Heart right ventricle (tissue), 16 donors: ENCODE measurements around the gene CDA. TPM values are rescaled to one million over a fixed set of nuclear protein-coding genes. Genes with fewer than 3 reads are reported as not detected.
A peak's percentile ranks its signal among the peaks of the same experiment; 100 is the strongest.

ENCODE experiments used
- ATAC-seq, 8 donors: fragments of 200-7000 bp; cut with Tn5 transposase; one replicate each; pipeline ENCODE4 v1.9.1; 2020; ENCODE audit warnings: mild to moderate bottlenecking in 8 of 8, moderate library complexity in 8 of 8, moderate number of reproducible peaks in 1 of 8
- DNase-seq, 2 donors: peaks; one replicate each; pipeline ENCODE4 v3.0.0-alpha.2; 2020
- H3K27ac ChIP-seq, 10 donors: fragments of 200-600 bp; sonication (generic) in 2 of 10; one replicate each; pipeline versions ENCODE4 v1.5.0 to v1.8.0; 2020 to 2022; ENCODE audit warnings: mild to moderate bottlenecking in 3 of 10
- H3K27me3 ChIP-seq, 7 donors: fragments of 200-600 bp; one replicate each; pipeline ENCODE4 v1.8.0; 2021 to 2022; ENCODE audit warnings: mild to moderate bottlenecking in 2 of 7
- H3K36me3 ChIP-seq, 9 donors: fragments of 200-600 bp; sonication (generic) in 1 of 9; one replicate each; pipeline versions ENCODE4 v1.5.0 to v1.8.0; 2020 to 2022; ENCODE audit warnings: mild to moderate bottlenecking in 2 of 9
- H3K4me1 ChIP-seq, 9 donors: fragments of 200-600 bp; sonication (generic) in 1 of 9; one replicate each; pipeline versions ENCODE4 v1.5.0 to v1.8.0; 2020 to 2022; ENCODE audit warnings: mild to moderate bottlenecking in 4 of 9
- H3K4me3 ChIP-seq, 10 donors: fragments of 200-600 bp; sonication (generic) in 2 of 10; one replicate each; pipeline versions ENCODE4 v1.5.0 to v1.8.0; 2020 to 2022; ENCODE audit warnings: mild to moderate bottlenecking in 7 of 10, moderate library complexity in 2 of 10
- H3K9me3 ChIP-seq, 11 donors: fragments of 200-600 bp in 10 of 11; sonication (generic) in 2 of 11; one replicate each; pipeline versions ENCODE4 v1.5.0 to v1.8.0; 2013 to 2022; ENCODE audit warnings: mild to moderate bottlenecking in 2 of 11, control low read depth in 1 of 11, moderate library complexity in 1 of 11
- WGBS, 2 donors: extraction: QIAGEN DNeasy Blood & Tissue Kit; methylation state at CpG; one replicate each; pipeline ENCODE4 v1.1.7; 2013; ENCODE audit warnings: inconsistent platforms in 1 of 2; 5-methylcytosine and 5-hydroxymethylcytosine counted together
- intact Hi-C, 10 donors: fragments of 100-400 bp; cut with DNase I; formaldehyde crosslinking; loops; one replicate each; pipeline versions ENCODE4 v1.11.1 to v1.14.2; 2022
- polyA plus RNA-seq, 2 donors: library from polyadenylated mRNA; stranded (reverse); fragments of 200-250 nt; gene quantifications; one replicate each; pipeline ENCODE4 v1.2.3, GENCODE V29; 2013
- total RNA-seq, 10 donors: library from RNA; stranded (reverse); fragmentation: NEBNext Ultra II Directional in 3 of 10; extraction: Animal tissue kit (Norgen Biotek cat#: 25700) in 3 of 10; gene quantifications; one replicate each; pipeline versions ENCODE4 v1.2.1 to v1.2.4, GENCODE V29; 2021 to 2023
- TF ChIP-seq, protein P1 (sequence below), 9 donors: fragments of 200-600 bp; sonication (generic) in 2 of 9; IDR thresholded peaks; one replicate each; pipeline versions ENCODE4 v1.5.0 to v1.8.0; 2021 to 2022; ENCODE audit warnings: antibody characterized with exemption in 9 of 9, mild to moderate bottlenecking in 5 of 9, moderate library complexity in 1 of 9
- donor health status: Arrhythmogenic right ventricular cardiomyopathy.
- donor health status: ischemic (EF 13 %, LVEDD 7.1; RV severe dilation, severe dysfunction).
- donor health status: healthy with polysubstance abuse.
- donor health status: DM: no; HTN: yes; CAD: no.
- donor health status: DM: no; HTN: no; CAD: no.
- donor health status: ischemic (EF 25% LVEDD 6.9; RV normal size, moderate dysfunction).
- donor health status: ischemic (EF 25% LVEDD 5.7; RV mildly dilated, moderate dysfunction).
- donor health status: healthy.
- donor health status: DM: yes; HTN: yes; CAD: no.
- donor health status: Ischemic cardiomyopathy.
- donor health status: ischemic (EF 35%, LVEDD 5.7; RV mildly dilated, moderate dysfunction).
- donor health status: nonischemic (EF 11% LVEDD 7.7; RV severe dilation, severe dysfunction).
- donor health status: DM: yes; HTN: yes; CAD: no.
- donor health status: PGD.
- donor health status: ischemic (EF 29% LVEDD 5.4; RV normal size, mild dysfunction).
- donor health status: nonischemic (EF 23%, LVEDD 6.1; RV moderate dilation, normal function).

CDA gene
- total and polyA plus RNA-seq, 12 donors: 0.93 to 10.3 (median 3.0) TPM

DNA sequence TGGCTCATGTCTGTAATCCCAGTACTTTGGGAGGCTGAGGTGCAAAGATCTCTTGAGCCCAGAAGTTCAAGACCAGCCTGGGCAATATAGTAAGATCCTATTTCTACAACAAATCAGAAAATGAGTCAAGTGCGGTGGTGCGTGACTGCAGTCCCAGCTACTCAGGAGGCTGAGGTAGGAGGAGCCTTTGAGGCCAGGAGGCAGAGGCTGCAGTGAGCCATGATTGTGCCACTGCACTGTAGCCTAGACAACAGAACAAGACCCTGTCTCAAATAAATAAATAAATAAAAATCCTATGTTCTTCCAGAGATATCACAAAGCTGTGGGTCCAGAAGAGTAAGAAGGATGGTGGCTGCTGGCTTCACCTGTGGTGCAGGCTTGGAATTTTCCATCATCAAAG lies 22.1 kb downstream of the CDA start:
- WGBS, 2 donors: 94 to 98% methylated on average over 2 of the region's 2 CpGs
- TF ChIP-seq, protein P1, sequence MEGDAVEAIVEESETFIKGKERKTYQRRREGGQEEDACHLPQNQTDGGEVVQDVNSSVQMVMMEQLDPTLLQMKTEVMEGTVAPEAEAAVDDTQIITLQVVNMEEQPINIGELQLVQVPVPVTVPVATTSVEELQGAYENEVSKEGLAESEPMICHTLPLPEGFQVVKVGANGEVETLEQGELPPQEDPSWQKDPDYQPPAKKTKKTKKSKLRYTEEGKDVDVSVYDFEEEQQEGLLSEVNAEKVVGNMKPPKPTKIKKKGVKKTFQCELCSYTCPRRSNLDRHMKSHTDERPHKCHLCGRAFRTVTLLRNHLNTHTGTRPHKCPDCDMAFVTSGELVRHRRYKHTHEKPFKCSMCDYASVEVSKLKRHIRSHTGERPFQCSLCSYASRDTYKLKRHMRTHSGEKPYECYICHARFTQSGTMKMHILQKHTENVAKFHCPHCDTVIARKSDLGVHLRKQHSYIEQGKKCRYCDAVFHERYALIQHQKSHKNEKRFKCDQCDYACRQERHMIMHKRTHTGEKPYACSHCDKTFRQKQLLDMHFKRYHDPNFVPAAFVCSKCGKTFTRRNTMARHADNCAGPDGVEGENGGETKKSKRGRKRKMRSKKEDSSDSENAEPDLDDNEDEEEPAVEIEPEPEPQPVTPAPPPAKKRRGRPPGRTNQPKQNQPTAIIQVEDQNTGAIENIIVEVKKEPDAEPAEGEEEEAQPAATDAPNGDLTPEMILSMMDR (IDR thresholded peaks at IDR 0.05): no peak

DNA sequence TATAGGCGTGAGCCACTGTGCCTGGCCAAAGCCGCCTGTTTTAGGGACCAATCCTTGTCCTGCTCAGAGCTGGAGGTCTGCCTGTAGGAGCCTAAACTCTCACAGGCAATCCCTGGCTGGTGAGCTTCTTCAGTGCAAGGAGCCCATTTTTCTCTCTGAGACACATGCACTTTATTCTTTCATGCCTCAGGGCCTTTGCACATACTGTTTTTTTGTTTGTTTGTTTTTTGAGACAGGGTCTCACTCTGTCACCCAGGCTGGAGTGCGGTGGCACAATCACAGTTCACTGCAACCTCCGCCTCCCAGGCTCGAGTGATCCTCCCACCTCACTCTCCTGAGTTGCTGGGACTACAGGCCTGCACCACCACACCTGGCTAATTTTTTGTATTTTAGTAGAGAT lies 22.8 kb downstream of the CDA start:
- TF ChIP-seq, protein P1 (IDR thresholded peaks at IDR 0.05): no peak
- Histone ChIP-seq H3K9me3 (no peaks in the 10 kb centered on the region), H3K27ac (no peak overlapping the region), H3K36me3 (no peaks in the 10 kb centered on the region), H3K27me3 (no peaks in the 10 kb centered on the region), H3K4me3 (no peak overlapping the region), H3K4me1 (peaks cover 5 to 24% (median 17%) of the 10 kb centered on the region in 9 donors)
- ATAC-seq (no peak), DNase-seq (no peak)
- intact Hi-C loops: no loop called here
- WGBS, 2 donors: 95 to 98% methylated on average over 5 of the region's 5 CpGs

More for the DNA sequence above, 22.1 kb downstream of the CDA start:
- Histone ChIP-seq H3K4me3 (no peak overlapping the region), H3K4me1 (peaks cover under 1 to 18% (median 11%) of the 10 kb centered on the region in 9 donors), H3K9me3 (no peaks in the 10 kb centered on the region), H3K27me3 (no peaks in the 10 kb centered on the region), H3K36me3 (no peaks in the 10 kb centered on the region), H3K27ac (no peak overlapping the region)
- DNase-seq (no peak), ATAC-seq (no peak)
- intact Hi-C loops: no loop called here

DNA sequence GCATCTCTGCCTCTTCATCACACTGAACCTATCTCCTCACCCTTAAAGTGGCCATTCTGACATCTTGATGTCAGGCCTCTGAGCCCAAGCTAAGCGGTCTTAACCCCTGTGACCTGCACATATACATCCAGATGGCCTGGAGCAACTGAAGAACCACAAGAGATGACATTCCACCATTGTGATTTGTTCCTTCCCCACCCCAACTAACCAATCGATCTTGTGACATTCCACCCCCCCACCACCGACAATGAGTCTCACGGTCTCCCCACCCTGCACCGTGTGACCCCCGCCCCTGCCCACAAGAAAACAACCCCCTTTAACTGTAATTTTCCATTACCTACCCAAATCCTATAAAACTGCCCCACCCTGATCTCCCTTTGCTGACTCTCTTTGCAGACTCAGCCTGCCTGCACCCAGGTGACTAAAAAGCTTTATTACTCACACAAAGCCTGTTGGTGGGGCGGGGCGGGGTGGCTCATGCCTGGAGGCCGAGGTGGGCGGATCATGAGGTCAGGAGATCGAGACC lies 23.4 kb downstream of the CDA start:
- TF ChIP-seq, protein P1 (IDR thresholded peaks at IDR 0.05): no peak
- DNase-seq (no peak), ATAC-seq (no peak)
- WGBS, 2 donors: 87% methylated on average over 11 of the region's 11 CpGs
- H3K4me3 ChIP-seq: no peak overlapping the region
- H3K27me3 ChIP-seq: no peaks in the 10 kb centered on the region
- H3K36me3 ChIP-seq: no peaks in the 10 kb centered on the region
- no peak overlapping the region for H3K27ac ChIP-seq
- intact Hi-C loops: no loop called here
- peaks cover 5 to 28% (median 18%) of the 10 kb centered on the region in 9 donors for H3K4me1 ChIP-seq
- no peaks in the 10 kb centered on the region for H3K9me3 ChIP-seq

DNA sequence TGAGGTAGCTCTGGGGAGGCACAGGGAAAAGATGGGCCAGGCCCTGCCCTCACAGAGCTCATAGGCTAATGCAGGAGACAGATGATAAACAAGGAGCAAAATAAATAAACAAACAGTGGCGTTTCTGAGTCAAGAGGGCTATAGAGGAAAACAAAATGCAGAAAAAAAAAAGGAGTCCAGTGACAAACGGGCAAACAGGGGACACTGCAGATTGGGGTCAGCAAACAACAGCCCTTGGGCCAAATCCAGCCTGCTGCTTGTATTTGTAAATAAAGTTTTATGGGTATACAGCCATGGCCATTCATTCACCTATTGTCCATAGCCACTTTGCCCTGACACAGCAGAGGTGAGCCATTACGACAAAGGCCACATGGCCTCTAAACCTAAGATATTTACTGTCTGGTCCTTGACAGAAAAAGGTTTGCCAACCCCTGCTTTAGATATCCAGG lies 25.3 kb downstream of the CDA start:
- TF ChIP-seq, protein P1 (IDR thresholded peaks at IDR 0.05): no peak
- no peak overlapping the region for H3K4me3 ChIP-seq
- peak overlapping the region in 9 of 10 donors; percentile 61 to 88 (median 76) for H3K27ac ChIP-seq
- peaks cover 5 to 40% (median 18%) of the 10 kb centered on the region in 9 donors for H3K4me1 ChIP-seq
- intact Hi-C loops: no loop called here
- DNase-seq: no peak
- no peak for ATAC-seq
- H3K27me3 ChIP-seq: no peaks in the 10 kb centered on the region
- no peaks in the 10 kb centered on the region for H3K36me3 ChIP-seq
- 72 to 78% methylated on average over 3 of the region's 3 CpGs for WGBS, 2 donors
- H3K9me3 ChIP-seq: no peaks in the 10 kb centered on the region
